A673 (cell line): ENCODE results near the gene HAVCR2. TPM values are rescaled to one million over a fixed set of nuclear protein-coding genes. Genes with fewer than 3 reads are reported as not detected.

ENCODE experiments used
- BruUV-seq: library from RNA; stranded (reverse); fragments of 400-500 nt; replicated peaks from 2 replicates; lab custom pipeline; 2021; lab: Mats Ljungman, UMichigan
- CTCF ChIA-PET: fragments of 300-600 bp; sonication (Branson Sonifier 250); formaldehyde crosslinking; loops from one replicate; lab custom pipeline; 2022; ENCODE audit warnings: antibody characterized with exemption; lab: Charles Lee
- POLR2A ChIA-PET: fragments of 300-600 bp; sonication (Branson Sonifier 250); formaldehyde crosslinking; loops from one replicate; lab custom pipeline; 2022; ENCODE audit warnings: antibody characterized with exemption; ENCODE audit not compliant: low non-redundant PET; lab: Charles Lee
- DNase-seq: peaks from one replicate; pipeline ENCODE4 v3.0.0-alpha.2; 2015; ENCODE audit warnings: low spot score
- H3K27ac ChIP-seq: fragments of 200-600 bp; sonication (generic); 2 replicates; pipeline ENCODE4 v1.5.1; 2016; ENCODE audit warnings: mixed run types, low read depth, mild to moderate bottlenecking, mixed read lengths, antibody characterized with exemption, low read length; ENCODE audit not compliant: poor library complexity, severe bottlenecking
- H3K27me3 ChIP-seq: fragments of 200-600 bp; sonication (generic); replicated peaks from 2 replicates; pipeline ENCODE4 v1.6.1; 2017; ENCODE audit warnings: mixed run types, low read depth, mild to moderate bottlenecking, mixed read lengths, antibody characterized with exemption, low read length; ENCODE audit not compliant: insufficient read depth, poor library complexity
- H3K36me3 ChIP-seq: fragments of 200-600 bp; sonication (generic); 2 replicates; pipeline ENCODE4 v1.6.1; 2016; ENCODE audit warnings: mixed run types, mild to moderate bottlenecking, mixed read lengths, antibody characterized with exemption, low read length; ENCODE audit not compliant: insufficient read depth, poor library complexity, severe bottlenecking
- H3K4me1 ChIP-seq: fragments of 200-600 bp; sonication (generic); 2 replicates; pipeline ENCODE4 v1.6.1; 2017; ENCODE audit warnings: mixed run types, mild to moderate bottlenecking, mixed read lengths, antibody characterized with exemption, low read length; ENCODE audit not compliant: insufficient read depth, poor library complexity, severe bottlenecking
- H3K4me3 ChIP-seq: fragments of 200-600 bp; sonication (generic); 2 replicates; pipeline ENCODE4 v1.5.1; 2016; ENCODE audit warnings: low read depth, mixed run types, mild to moderate bottlenecking, mixed read lengths, low read length; ENCODE audit not compliant: poor library complexity, severe bottlenecking
- H3K9me3 ChIP-seq: fragments of 200-600 bp; sonication (generic); 2 replicates; pipeline ENCODE4 v1.6.1; 2016; ENCODE audit warnings: mixed run types, low read depth, mild to moderate bottlenecking, mixed read lengths, antibody characterized with exemption, low read length; ENCODE audit not compliant: poor library complexity, severe bottlenecking
- CTCF ChIP-seq: fragments of 300-800, 200-600 bp; sonication (generic); conservative IDR thresholded peaks from 2 replicates; pipeline ENCODE4 v1.5.1; 2017; ENCODE audit warnings: low read depth, mild to moderate bottlenecking, antibody characterized with exemption, low read length, moderate library complexity, mixed read lengths
- EZH2 ChIP-seq: fragments of 200-600 bp; sonication (generic); IDR thresholded peaks from 2 replicates; pipeline ENCODE4 v1.6.1; 2017; ENCODE audit warnings: borderline replicate concordance, low read depth, mild to moderate bottlenecking, mixed read lengths, antibody characterized with exemption, low read length; ENCODE audit not compliant: poor library complexity, severe bottlenecking
- intact Hi-C: fragments of 100-400 bp; cut with micrococcal nuclease; formaldehyde crosslinking; loops from one replicate; pipeline ENCODE4 v1.10.0; 2022; ENCODE audit not compliant: unreplicated experiment
- total RNA-seq: library from RNA; stranded (reverse); gene quantifications from 2 replicates; pipeline ENCODE4 v1.2.3, GENCODE V29; 2021

Gene HAVCR2
- total RNA-seq, 1 experiment from 2014 or later: 0.19 TPM

GRCh38 chr5:157130925-157131324 lies 22.1 kb upstream of the HAVCR2 start:
- Histone ChIP-seq H3K9me3 (no peaks in the 10 kb centered on the region), H3K4me1 (no peaks in the 10 kb centered on the region), H3K27me3 (no peaks in the 10 kb centered on the region), H3K36me3 (no peaks in the 10 kb centered on the region), H3K4me3 (no peak overlapping the region), H3K27ac (no peak overlapping the region)
- ChIA-PET POLR2A (no interaction called here), CTCF (no interaction called here)
- intact Hi-C loops: loop anchor here (5.0 to 10.0 kb wide), 3 partner anchors 294 to 1989 kb away; no protein-coding TSS in a partner anchor
- no peak for DNase-seq
- no peak for TF ChIP-seq CTCF
- TF ChIP-seq EZH2: no peak
- BruUV-seq: no TSS peak

GRCh38 chr5:157121709-157122108 lies 12.9 kb upstream of the HAVCR2 start:
- TF ChIP-seq EZH2 (no peak), CTCF (no peak)
- Histone ChIP-seq H3K4me3 (no peak overlapping the region), H3K36me3 (no peaks in the 10 kb centered on the region), H3K4me1 (no peaks in the 10 kb centered on the region), H3K27me3 (no peaks in the 10 kb centered on the region), H3K9me3 (no peaks in the 10 kb centered on the region), H3K27ac (no peak overlapping the region)
- intact Hi-C loops: no loop called here
- ChIA-PET CTCF (no interaction called here), POLR2A (no interaction called here)
- BruUV-seq: no TSS peak
- no peak for DNase-seq

DNA sequence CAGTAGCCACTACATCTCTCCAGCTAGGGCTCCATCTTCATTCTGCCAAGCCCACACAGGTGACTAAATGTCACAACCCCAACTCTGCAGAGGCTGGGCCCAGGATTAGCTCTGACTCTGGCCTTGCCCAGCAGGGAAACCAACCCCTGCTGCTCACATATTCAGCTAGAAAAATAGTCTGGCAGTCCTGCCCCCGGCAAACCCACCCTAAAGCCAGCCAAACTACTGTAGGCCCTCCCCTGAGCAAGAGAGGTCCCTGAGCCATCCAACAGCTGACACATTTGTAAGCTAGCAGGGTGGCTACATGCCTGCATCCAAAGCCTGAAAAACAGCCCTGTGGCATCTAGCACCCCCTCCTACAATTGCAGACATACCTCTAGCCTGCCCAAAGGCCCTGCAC lies 11.3 kb upstream of the HAVCR2 start:
- H3K36me3 ChIP-seq: no peaks in the 10 kb centered on the region
- no peaks in the 10 kb centered on the region for H3K27me3 ChIP-seq
- intact Hi-C loops: no loop called here
- TF ChIP-seq EZH2 (no peak), CTCF (no peak)
- ChIA-PET CTCF (no interaction called here), POLR2A (no interaction called here)
- no peak overlapping the region for H3K4me3 ChIP-seq
- H3K4me1 ChIP-seq: no peaks in the 10 kb centered on the region
- no peaks in the 10 kb centered on the region for H3K9me3 ChIP-seq
- no peak for DNase-seq
- BruUV-seq: no TSS peak
- no peak overlapping the region for H3K27ac ChIP-seq
